ENCODE data around the gene WSB1.
"Not testable (repeated sequence)": the region's sequence is repeated elsewhere in the genome, so short reads cannot be mapped to it uniquely, and the experiment has no call there.

The WSB1 gene

DNA sequence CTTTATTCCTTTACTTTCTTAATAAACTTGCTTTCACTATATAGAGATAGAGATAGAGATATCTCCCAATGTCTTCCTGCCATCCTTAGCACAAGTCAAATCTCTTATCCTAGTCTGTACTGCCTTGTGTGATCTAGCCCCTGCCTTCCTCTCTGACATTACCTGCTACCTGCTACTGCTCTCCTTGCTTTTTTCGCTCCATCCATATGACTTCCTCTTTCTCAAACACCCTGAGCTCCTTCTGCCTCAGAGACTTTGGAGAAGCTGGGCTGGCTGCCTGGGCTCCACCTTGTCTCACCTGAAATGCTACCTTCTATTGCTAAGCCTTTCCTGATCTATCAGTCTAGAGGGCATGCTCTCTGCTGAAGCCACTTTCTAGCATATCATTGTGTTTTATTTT, 24.7 kb upstream of the WSB1 start:
- in situ Hi-C loops (cut with HindIII; ENCODE audit: low pct_ligation_motif_present, low pct_unique_long_range_greater_than_20kb, low sequenced_read_pairs): no loop called here
- no peak for DNase-seq

DNA sequence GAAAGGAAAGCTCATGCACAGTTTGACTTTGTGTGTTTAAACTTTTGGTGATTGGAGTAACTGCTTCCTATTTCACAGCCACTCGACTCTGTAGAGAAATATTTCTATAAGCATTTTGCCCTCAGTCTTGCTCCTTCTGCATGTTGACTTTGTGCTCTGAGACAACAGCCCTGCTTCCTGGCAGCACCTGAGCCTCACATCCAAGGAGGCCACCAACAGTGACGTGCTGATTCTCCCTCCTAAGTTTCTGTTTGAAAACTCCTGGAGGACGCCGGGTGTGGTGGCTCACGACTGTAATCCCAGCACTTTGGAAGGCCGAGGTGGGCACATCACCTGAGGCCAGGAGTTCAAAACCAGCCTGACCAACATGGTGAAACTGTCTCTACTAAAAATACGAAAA, 23.9 kb upstream of the WSB1 start:
- in situ Hi-C loops (cut with HindIII; ENCODE audit: low pct_ligation_motif_present, low pct_unique_long_range_greater_than_20kb, low sequenced_read_pairs): no loop called here
- DNase-seq: no peak

DNA sequence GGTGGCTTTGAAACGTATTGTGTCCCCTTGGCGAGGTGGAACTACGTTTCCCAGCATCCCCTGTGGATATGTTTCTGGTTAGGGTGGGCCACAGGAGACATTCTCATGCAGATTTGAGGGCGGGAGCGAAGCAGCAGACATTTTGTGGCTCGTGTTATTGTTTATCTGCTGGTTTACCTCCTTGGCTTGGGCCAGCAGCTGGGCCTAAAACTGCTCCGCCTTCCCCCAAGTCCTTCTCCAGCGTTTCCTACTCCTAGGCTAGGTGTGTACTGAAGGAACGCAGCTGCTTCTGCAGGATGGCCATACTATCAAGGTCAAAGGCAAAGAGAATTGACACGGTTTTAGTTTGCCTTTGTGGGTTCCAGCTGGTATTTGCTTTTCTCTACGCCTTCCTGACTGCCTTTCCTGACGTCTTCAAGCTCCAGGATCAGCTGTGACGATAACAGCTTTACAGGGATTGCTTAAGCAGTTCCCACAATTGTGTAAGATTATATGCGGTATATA, 17.2 kb upstream of the WSB1 start:
- DNase-seq: no peak
- in situ Hi-C loops (cut with HindIII; ENCODE audit: low pct_ligation_motif_present, low pct_unique_long_range_greater_than_20kb, low sequenced_read_pairs): no loop called here

DNA sequence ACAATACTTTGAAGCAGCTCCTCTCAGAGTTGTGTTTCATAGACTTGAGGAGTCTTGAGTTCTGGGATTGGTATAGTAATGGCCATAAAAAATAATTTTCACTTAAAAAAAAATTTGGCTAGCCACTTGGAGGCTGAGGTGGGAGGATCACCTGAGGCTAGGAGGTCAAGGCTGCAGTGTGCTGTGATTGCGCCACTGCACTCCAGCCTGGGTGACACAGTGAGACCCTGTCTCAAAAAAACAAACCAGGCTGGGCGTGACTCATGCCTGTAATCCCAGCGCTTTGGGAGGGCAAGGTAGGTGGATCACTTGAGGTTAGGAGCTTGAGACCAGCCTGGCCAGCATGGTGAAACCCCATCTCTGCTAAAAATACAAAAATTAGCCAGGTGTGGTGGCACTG, 14.8 kb upstream of the WSB1 start:
- in situ Hi-C loops (cut with HindIII; ENCODE audit: low pct_ligation_motif_present, low pct_unique_long_range_greater_than_20kb, low sequenced_read_pairs); DNase-seq: not testable (repeated sequence)

DNA sequence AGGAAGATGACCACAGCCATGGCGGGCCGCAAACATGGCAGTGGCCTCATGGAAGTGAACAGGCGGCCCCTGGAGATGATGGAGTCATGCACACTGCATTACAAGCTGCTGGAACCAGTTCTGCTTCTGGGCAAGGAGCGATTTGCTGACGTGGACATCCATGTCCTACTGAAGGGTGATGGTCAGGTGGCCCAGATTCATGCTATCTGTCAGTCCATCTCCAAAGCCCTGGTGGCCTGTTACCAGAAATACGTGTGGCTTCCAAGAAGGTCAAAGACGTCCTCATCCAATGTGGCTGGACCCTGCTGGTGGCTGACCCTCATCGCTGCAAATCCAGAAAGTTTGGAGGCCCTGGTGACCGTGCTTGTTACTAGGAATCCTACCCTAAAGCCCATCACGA, 13.4 kb upstream of the WSB1 start:
- in situ Hi-C loops (cut with HindIII; ENCODE audit: low pct_ligation_motif_present, low pct_unique_long_range_greater_than_20kb, low sequenced_read_pairs): no loop called here
- DNase-seq: no peak

DNA sequence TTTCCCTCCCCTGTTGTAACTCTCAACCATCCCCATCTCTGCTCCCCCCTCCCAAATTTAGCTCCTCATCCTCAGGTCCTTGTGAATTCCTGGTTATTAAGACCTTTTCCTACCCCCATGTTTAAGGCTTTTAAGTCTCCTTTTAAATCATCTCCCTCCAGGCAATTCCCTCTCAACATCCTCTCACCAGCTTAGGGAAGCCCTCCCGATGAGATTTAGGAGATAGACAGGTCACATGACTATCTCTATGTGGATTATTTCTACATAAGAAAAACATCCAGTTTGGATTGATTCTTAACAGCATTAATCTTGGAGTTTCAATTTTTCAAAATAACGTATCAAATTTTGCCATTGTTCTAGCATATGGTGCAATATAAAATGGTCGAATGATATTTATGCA, 12.5 kb upstream of the WSB1 start:
- in situ Hi-C loops (cut with HindIII; ENCODE audit: low pct_ligation_motif_present, low pct_unique_long_range_greater_than_20kb, low sequenced_read_pairs): no loop called here
- DNase-seq: no peak

DNA sequence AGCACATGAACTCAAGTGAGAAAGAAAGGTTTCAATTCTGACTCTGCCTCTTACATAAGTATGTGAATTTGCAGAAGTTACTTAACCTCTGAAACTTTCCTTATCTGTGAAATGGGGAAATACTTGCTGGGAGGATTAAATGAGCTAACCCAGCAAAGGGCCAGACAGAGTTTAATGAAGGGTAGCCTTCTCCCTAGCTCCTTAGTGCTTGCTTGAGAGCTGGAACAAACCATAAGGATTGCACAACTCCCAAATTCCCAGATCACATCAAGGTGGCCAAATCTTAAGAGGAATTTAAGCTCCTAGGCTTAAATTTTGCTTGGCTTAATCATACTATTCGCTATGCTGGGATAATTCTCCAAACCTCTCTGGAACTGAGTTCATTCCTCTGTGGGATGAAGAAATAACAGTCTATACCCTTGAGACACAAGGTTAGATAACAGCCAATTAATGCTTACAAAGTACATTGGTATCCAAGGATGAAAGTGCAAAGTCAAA, 11.8 kb upstream of the WSB1 start:
- in situ Hi-C loops (cut with HindIII; ENCODE audit: low pct_ligation_motif_present, low pct_unique_long_range_greater_than_20kb, low sequenced_read_pairs): no loop called here
- no peak for DNase-seq

DNA sequence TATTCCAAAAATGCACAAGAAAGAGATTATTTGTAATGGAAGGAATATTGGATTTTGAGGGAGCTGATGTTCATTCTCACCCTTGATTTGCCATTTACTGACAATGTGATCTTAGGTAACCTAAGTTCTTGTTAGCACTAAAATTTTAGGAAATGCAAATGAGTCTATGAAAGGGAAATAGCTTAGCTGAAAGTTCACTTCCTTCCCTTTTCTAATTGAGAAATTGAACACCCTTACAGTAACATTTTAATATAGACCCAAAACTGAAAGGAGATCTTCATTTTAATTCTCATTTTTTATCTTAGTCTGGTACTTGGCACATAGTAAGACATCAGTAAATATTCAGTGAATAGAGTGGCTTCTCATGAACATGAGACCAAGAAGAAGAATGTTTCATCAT, 10.9 kb upstream of the WSB1 start:
- in situ Hi-C loops (cut with HindIII; ENCODE audit: low pct_ligation_motif_present, low pct_unique_long_range_greater_than_20kb, low sequenced_read_pairs): no loop called here
- DNase-seq: no peak

DNA sequence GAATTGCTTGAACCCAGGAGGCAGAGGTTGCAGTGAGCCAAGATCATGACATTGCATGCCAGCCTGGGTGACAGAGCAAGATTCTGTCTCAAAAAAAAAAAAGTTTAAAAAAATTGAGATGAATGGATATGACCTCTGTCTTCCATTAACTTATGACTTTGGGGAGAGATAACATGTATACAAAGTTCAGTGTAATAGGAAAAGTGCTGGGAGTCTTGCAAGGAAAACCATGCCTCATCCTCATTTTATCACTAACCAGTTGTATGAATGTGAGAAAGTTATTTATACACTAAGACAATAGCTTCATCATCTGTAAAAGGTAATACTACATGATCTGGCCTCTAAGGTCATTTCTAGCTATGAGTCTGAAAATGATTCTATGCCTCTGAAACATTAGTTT, 10.2 kb upstream of the WSB1 start:
- DNase-seq: no peak
- in situ Hi-C loops (cut with HindIII; ENCODE audit: low pct_ligation_motif_present, low pct_unique_long_range_greater_than_20kb, low sequenced_read_pairs): no loop called here

DNA sequence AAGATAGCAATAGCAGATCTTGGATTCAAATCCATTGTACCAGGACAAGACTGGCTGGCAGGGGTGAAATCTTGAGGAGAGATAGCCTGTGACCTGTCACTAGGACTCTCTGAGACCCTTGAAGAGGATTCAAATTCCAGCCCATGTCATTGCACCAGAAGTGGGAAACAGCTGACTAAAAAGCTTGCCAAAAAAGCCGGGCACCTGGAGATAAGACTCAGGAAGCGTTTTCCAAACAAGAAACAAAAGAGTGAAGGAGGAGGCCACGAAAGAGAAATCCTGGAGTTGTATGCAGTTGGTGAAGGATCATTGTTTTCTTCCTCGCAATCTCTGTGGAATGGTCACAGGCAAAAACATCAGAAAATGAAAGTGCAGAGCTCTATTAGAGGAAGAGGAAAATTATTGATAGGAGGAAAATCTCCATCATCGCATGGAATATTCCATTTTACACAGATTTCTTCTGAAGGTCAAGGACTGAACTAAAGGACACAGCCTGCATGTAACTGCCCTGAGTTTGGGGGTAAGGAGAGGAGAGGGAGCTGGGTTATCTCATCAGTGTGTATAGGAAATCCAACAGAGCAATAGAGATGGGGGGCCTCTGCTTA, 9.0 kb upstream of the WSB1 start:
- in situ Hi-C loops (cut with HindIII; ENCODE audit: low pct_ligation_motif_present, low pct_unique_long_range_greater_than_20kb, low sequenced_read_pairs): no loop called here
- no peak for DNase-seq

DNA sequence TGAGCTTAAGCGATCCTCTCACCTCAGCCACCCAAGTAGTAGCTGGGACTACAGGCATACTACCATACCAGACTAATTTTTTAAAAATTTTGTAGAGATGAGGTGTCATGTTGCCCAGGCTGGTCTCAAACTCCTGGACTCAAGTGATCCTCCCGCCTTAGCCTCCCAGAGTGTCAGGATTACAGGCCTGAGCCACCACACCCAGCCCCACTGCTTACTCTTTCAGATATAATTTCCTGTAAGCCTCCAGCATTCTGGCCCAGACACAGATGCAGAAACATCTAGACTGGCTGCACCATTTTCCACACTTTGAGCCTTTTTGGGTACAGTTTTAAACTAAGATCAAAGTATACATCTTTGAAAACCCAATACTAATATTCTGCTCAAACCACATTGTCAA, 8.4 kb upstream of the WSB1 start:
- in situ Hi-C loops (cut with HindIII; ENCODE audit: low pct_ligation_motif_present, low pct_unique_long_range_greater_than_20kb, low sequenced_read_pairs): no loop called here
- no peak for DNase-seq

DNA sequence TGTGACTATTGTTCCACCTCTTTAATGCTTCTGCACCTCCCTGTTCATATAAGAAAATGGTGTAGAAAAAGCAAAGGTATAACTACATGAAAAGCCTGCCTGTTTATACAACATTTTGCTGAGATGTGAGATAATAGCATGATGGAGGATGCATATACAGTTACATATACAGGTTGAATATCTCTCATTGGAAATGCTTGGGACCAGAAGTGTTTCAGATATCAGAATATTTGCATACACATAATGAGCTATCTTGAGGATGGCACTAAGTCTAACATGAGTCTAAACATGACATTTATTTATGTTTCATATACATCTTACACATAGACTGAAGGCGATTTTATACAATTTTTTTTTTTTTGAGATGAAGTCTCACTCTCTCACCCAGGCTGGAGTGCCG, 5.7 kb upstream of the WSB1 start:
- in situ Hi-C loops (cut with HindIII; ENCODE audit: low pct_ligation_motif_present, low pct_unique_long_range_greater_than_20kb, low sequenced_read_pairs): no loop called here
- DNase-seq: no peak

DNA sequence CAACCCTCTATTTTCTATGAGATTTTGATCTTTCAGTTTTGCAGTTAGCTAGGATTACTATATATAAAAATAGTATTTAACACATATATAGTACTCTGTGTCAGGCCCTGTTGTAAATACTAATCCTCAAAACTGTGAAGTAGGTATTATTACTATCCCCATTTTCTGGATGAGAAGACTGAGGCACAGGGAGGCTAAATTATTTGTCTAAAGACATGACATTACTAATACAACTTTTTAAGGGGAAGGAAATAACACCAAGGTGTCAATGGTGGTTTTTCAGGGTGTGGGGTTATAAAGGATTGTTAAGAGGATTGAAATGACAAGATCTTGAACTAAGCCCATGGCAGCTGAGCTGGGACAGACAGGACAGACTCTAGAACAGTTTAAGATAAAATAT, 4.1 kb upstream of the WSB1 start:
- in situ Hi-C loops (cut with HindIII; ENCODE audit: low pct_ligation_motif_present, low pct_unique_long_range_greater_than_20kb, low sequenced_read_pairs): no loop called here
- no peak for DNase-seq

DNA sequence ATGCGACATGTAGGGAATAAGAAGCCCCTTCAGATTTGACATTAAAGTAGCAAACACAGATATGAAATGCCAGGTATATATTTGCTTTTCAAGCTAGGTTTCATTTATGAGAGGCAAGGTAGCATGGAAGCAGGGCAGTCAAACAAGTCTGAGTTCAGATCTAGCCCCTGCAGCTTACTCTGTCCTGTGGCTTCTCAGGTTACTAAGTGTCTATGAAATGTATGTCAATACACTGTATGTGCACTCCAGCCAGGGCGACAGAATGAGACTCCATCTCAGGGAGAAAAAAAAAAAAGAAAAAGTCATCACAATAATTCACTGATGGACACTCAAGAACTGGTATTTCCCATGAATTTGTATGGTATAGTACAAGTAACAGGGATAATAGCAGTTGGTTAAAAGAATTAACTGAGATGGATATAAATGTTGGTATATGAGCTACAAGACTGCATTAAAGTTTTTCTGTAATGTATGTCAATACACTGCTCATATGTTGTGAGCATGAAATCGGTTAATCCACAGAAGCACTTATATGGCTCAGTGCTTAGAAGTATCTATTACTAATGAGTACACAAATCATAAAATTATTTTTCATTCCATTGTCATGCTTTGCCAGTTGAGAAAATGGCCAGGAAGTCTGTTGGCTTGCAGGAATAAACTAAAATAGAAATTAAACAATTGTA, 2.9 kb upstream of the WSB1 start:
- in situ Hi-C loops (cut with HindIII; ENCODE audit: low pct_ligation_motif_present, low pct_unique_long_range_greater_than_20kb, low sequenced_read_pairs): no loop called here
- DNase-seq: no peak

DNA sequence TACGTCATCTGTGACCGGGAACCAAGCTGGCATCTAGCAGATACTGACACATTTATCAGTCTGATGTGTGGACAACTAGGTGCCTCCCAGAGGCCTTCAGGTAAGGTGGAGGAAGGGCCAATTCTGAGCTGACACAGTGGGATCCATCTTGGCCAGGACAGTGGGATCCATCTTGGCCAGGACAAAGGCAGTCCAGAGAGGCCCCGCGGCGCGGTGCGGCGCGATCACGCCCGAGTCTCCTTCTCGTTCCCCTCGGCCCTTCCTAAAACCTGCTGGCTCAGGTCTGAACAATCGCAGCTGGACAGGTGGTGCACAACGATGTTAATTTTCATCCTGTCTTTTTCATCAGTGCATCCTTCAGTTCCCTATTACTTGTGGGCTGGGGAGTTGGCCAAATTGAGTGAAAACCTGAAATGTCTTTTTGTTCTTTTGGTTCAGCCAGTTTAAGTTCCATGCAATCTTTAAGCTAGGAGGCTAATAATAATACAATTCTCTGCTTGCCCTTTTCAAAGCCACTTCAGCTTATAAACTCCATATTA, 486 bp upstream of the WSB1 start:
- no peak for DNase-seq
- in situ Hi-C loops (cut with HindIII; ENCODE audit: low pct_ligation_motif_present, low pct_unique_long_range_greater_than_20kb, low sequenced_read_pairs): no loop called here

DNA sequence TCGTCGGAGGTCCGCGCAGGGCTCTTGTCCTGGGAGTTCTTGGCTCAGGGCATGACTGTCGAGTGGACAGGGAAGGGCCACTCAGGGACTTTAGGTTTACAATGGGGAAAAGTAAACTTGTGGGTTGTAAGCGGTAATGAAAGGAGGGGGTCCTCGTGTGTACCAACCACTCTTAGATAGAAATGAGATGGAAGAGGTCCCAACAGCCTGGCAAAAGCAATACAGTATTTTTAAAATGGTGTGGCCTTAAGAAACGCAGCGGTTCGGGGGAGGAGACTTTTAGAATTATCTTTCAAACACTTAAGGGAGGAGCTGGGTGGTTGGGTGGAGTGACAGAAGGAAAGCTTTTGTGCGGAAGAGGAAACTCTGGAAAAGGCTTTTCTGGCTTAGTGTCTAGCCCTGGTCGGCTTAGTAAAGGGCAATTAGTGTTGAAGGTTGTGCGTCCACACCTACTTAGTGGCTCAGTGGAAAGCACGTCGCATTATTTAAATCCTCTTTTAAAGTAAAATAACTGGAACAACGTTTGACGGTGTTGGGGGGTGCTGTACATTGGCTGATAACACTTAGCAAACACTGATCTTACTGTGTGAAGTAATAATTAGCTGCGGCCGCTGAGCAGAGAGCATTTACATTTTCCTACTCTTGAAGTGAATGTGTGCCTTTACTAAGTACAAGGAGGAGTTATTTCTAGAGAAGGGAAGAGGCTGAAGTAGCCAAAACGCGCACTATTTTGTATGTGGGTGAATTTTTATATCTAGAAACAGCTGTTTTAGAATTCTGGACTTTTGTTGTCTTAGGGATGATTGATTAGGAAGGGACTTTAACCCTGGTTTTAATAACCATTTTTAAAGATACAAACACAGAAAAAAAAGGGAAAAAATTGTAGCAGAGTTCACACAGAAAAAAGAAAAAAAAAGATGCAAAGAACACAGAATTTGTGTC, 1.0 kb downstream of the WSB1 start:
- in situ Hi-C loops (cut with HindIII; ENCODE audit: low pct_ligation_motif_present, low pct_unique_long_range_greater_than_20kb, low sequenced_read_pairs): no loop called here

DNA sequence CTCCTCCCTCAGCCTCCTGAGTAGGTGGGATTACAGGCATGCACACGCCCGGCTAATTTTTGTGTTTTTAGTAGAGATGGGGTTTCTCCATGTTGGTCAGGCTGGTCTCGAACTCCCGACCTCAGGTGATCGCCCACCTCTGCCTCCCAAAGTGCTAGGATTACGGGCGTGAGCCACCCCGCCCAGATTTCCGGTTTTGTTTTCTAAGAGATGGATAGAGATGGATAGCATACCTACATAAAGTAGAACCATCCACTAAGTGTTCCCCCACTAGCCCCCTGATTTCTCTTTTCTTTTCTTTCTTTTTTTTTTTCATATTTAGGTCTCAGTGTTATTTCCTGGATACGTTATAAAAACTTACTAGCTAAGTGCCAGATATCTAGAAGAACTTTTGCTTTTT, 2.0 kb downstream of the WSB1 start:
- peak; percentile 10 for DNase-seq
- in situ Hi-C loops (cut with HindIII; ENCODE audit: low pct_ligation_motif_present, low pct_unique_long_range_greater_than_20kb, low sequenced_read_pairs): no loop called here

More for the DNA sequence above, 1.0 kb downstream of the WSB1 start:
- peak; percentile 89 for DNase-seq

DNA sequence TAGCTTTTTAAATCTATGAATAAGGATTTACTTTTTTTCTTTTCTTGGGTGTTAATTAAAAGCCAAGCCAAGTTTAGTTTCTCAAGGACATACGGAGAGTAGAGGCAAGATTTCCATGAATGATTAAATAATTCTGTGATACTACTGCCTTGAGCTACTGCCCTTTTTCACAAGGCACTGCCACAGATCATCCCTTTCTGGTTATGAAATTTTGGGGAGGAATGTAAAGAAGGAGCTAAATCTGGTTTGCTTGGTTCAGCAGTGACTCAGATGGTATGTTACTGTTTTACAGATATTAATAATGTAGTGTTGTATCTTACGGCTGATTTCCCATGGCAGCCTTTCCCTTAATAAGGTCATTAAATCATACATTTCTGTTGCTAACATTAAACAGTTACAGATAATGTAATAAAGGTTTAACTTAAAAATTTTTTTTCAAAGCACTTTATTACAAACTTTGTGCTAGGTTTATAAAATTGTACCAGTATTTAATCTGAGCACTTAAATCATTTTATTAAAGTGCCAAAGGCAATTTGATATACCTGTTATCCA, 2.6 kb downstream of the WSB1 start:
- in situ Hi-C loops (cut with HindIII; ENCODE audit: low pct_ligation_motif_present, low pct_unique_long_range_greater_than_20kb, low sequenced_read_pairs): no loop called here
- DNase-seq: peak; percentile 59
